Subcutaneous abdominal adipose tissue (tissue), 5 donors: Measurements from ENCODE around the gene STK33.

Experiments used
- H3K27ac ChIP-seq: one replicate; pipeline ENCODE4 v1.7.0; 2013; ENCODE audit warnings: low read depth, mild to moderate bottlenecking, inconsistent platforms, low read length, moderate library complexity
- H3K27me3 ChIP-seq, 5 donors: one replicate each; pipeline ENCODE4 v1.7.0; 2013; ENCODE audit warnings: low read length in 5 of 5, inconsistent platforms in 1 of 5; ENCODE audit not compliant: control insufficient read depth in 5 of 5, insufficient read depth in 4 of 5
- H3K36me3 ChIP-seq, 5 donors: one replicate each; pipeline ENCODE4 v1.7.0; 2013; ENCODE audit warnings: low read length in 5 of 5; ENCODE audit not compliant: control insufficient read depth in 5 of 5, insufficient read depth in 5 of 5
- H3K4me1 ChIP-seq, 5 donors: one replicate each; pipeline ENCODE4 v1.7.0; 2013; ENCODE audit warnings: low read length in 5 of 5, mild to moderate bottlenecking in 3 of 5, moderate library complexity in 1 of 5; ENCODE audit not compliant: control insufficient read depth in 5 of 5, insufficient read depth in 5 of 5
- H3K4me3 ChIP-seq, 5 donors: one replicate each; pipeline ENCODE4 v1.7.0; 2013; ENCODE audit warnings: low read length in 5 of 5, low read depth in 1 of 5
- H3K9ac ChIP-seq, 5 donors: one replicate each; pipeline ENCODE4 v1.7.0; 2013; ENCODE audit warnings: low read length in 5 of 5, mild to moderate bottlenecking in 4 of 5, moderate library complexity in 3 of 5
- H3K9me3 ChIP-seq, 5 donors: one replicate each; pipeline ENCODE4 v1.7.0; 2013; ENCODE audit warnings: low read length in 5 of 5; ENCODE audit not compliant: control insufficient read depth in 5 of 5
- donor health status: healthy.
- donor health status: healthy.
- donor health status: healthy.
- donor health status: healthy.
- donor health status: healthy.

Gene STK33

DNA sequence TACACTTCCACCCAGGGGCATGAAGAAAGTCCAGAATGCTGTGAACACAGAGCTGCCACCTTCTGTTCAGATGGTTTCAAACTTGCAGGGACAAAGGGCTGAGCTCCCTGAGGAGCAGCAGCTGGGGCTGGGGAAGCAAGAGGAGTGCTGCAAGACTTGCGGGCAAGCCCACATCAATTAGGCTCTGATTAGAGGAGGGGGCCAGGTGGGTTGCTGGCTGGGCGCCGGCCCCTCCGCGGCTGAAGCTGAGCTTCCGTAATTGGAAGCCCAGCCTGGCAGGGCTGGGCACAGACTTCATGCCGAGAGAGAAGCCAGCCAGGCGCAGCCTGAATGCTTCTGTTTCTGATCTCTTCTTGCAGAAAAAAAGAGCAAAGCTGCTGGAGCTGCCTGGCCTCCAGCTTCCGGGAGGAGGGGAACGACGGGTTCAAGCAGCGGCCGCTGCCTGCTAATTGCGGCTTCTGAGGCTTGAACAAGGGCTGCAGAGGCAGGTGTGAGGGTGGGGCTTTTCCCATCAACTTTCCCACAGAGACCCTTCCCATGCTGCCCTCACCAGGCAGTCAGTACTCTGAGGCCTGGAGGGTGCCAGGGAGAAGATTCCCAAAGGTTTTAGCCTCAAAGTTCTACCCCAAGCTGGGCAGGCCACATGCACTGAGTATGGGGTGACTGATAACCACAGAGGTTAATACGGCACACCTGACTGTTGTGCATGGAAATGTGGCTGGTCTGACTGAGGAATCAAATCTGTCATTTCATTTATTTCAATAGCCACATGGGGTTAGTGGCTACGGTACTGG is 239.2 kb downstream of the STK33 start:
- peaks cover 0 to 37% (median 29%) of the 10 kb centered on the region in 5 donors for H3K27me3 ChIP-seq
- H3K4me1 ChIP-seq, result peaks cover 0 to 13% (median 8%) of the 10 kb centered on the region in 5 donors
- H3K36me3 ChIP-seq, result no peaks in the 10 kb centered on the region
- no peak overlapping the region for H3K9ac ChIP-seq
- no peaks in the 10 kb centered on the region for H3K9me3 ChIP-seq
- no peak overlapping the region for H3K27ac ChIP-seq
- no peak overlapping the region for H3K4me3 ChIP-seq

DNA sequence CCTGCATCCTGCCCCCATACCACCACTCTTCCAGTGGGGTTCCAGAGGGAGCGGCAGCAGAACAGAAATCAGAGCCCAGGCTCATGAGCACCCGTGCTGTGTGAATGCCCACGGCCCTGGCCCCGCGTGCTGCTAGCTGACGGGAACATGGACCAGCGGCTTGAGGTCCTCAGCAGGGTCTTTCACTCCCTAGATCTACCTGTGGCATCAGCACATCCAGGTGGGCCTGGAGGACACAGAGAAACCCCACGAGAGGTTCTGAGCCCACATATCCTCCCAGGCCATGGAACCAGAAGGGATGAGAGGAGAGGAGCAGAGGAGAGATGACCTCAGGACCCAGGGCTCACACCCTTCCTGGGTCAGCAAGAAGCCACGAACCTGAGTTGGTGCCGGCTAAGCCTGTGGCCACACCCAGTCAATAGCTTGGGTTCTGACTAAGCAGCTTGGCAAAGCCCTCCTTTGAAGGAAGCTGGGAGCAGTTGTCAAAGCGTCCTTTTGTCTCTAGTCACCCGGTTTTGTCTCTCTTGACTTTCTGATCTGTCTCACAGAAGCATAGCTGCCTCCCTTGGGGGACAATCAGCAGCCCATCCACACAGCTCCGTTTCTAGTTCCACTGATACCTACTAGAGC is 241.0 kb downstream of the STK33 start:
- Histone ChIP-seq H3K27me3 (peaks cover 0 to 37% (median 29%) of the 10 kb centered on the region in 5 donors), H3K9ac (no peak overlapping the region), H3K27ac (no peak overlapping the region), H3K4me1 (peaks cover 0 to 13% (median 8%) of the 10 kb centered on the region in 5 donors), H3K9me3 (no peaks in the 10 kb centered on the region), H3K36me3 (no peaks in the 10 kb centered on the region), H3K4me3 (no peak overlapping the region)

DNA sequence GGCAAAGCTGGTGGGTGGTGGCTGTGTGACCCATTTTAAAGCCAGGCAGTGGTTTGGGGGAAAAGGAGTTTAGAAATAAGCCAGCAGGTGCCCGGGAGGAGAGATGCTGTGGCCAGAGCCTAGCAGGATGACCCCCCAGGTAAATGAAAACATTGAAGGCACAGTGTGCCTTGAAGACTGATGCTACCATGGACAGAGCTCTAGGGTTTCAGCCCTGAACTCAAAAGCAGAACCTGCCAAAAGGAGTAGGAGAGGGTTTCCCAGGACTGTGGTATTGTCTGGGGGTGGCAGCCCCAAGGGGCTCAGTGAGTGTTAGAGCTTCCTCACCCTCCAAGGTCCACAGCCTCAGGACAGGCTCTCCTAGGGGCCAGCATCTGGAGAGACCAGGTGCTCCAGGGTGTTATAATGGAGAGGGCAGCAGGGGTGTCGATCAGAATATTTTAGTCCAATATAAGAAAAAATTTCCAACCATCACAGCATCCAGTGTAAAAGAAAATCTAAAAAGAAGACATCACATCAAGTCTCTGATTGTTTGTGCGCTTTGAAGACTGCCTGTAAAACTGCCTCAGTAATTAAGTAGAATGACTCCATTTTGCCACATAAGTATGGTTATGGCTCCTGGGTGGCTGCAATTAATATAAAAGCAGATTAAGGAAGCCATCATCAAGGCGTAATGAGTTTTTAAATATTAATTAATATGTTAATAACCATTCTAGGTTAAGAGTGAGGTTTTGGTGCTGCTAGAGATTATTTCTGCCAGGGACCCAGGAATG is 241.7 kb downstream of the STK33 start:
- Histone ChIP-seq H3K36me3 (no peaks in the 10 kb centered on the region), H3K9me3 (no peaks in the 10 kb centered on the region), H3K9ac (no peak overlapping the region), H3K27me3 (peaks cover 0 to 37% (median 29%) of the 10 kb centered on the region in 5 donors), H3K27ac (no peak overlapping the region), H3K4me1 (peaks cover 0 to 10% (median 6%) of the 10 kb centered on the region in 5 donors), H3K4me3 (no peak overlapping the region)

DNA sequence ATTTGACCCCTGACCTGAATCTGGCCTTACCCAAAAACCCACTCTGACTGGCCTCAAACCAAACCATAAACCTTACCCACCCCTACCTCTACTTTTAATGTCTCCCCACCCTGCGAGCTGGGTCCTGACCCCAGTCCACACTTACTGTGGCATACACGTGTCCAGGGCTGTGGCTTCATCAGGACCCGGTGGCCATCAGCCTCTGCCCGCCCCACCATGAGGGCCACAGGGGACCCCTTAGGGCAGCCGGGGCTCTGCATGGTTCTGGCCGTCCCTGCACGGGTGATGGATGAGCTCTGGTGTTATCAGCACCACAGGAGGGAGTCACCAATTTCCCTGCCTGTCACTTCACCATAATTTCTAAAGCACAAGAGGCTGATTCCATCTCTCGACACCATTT is 242.8 kb downstream of the STK33 start:
- H3K27me3 ChIP-seq, result peaks cover 0 to 37% (median 29%) of the 10 kb centered on the region in 5 donors
- no peak overlapping the region for H3K9ac ChIP-seq
- H3K9me3 ChIP-seq, result no peaks in the 10 kb centered on the region
- peaks cover 0 to 4% (median 0%) of the 10 kb centered on the region in 5 donors for H3K4me1 ChIP-seq
- H3K27ac ChIP-seq, result no peak overlapping the region
- H3K4me3 ChIP-seq, result no peak overlapping the region
- H3K36me3 ChIP-seq, result no peaks in the 10 kb centered on the region

DNA sequence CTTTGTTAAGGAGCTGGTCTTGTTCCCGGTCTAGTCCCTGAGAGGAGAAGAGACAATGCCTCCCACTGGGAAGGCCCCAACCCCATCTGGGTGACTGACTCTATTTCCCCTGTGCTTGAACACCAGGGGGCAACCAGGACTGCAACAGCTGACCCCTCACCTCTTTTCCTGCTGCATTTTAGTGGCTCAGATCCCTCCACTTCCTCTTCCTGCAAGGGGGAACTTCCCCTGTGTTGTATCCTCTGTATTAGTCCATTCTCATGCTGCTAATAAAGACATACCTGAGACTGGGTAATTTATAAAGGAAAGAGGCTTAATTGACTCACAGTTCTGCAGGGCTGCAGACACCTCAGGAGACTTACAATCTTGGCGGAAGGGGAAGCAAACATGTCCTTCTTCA is 246.1 kb downstream of the STK33 start:
- Histone ChIP-seq H3K36me3 (no peaks in the 10 kb centered on the region), H3K9me3 (no peaks in the 10 kb centered on the region), H3K9ac (no peak overlapping the region), H3K4me1 (no peaks in the 10 kb centered on the region), H3K27me3 (peaks cover 0 to 15% (median 13%) of the 10 kb centered on the region in 5 donors), H3K27ac (no peak overlapping the region), H3K4me3 (no peak overlapping the region)

DNA sequence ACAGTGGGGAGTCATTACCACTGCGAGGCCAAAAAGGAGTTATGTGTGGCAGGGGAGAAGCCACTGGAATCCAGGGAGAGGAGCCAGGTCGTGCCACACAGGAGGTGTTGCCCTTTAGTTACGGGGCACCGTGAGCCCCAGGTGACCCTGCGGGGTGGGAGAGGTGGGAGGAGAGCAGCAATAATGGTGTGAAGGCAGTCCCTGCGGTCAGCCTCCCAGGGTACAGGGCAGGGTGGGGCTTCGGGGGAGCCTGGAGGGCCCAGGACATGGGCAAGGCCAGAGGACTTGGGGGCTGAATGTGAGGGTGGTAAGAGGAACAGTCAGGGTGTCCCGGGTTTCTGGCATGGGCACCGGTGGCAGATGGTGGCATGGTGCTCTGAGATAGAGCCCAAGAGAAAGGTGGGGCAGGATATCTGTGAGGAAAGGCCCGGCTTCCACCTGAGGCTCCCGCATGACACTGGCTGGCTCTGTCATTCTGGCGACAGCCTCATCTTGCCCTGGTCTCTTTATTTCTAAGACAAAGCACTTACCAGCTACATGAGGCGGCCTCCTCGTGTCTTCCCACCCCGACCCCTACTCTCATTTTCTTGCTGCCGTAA is 247.8 kb downstream of the STK33 start:
- Histone ChIP-seq H3K4me1 (no peaks in the 10 kb centered on the region), H3K27me3 (peaks cover 0 to 9% (median 7%) of the 10 kb centered on the region in 5 donors), H3K9me3 (no peaks in the 10 kb centered on the region), H3K36me3 (no peaks in the 10 kb centered on the region), H3K9ac (no peak overlapping the region), H3K27ac (no peak overlapping the region), H3K4me3 (no peak overlapping the region)

DNA sequence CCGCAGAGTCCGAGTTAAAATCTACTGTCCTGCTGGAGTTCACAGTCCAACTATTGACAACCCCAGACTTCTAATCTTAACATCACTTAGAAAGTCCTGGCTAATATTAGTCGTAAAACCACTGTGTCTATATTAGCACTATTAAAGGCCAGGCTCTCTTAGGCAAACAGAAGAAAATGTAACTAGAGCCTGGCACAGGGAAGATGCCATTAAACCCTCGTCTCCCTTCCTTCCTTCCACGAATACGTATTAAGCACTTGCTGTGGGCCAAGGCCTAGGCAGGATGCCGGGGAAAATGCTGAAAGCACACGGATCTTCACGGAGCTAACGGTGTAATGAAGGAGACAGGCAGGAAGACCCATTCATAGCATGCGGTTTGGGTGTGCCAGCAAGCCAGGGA is 248.8 kb downstream of the STK33 start:
- H3K9me3 ChIP-seq, result no peaks in the 10 kb centered on the region
- H3K27me3 ChIP-seq, result peaks cover 0 to 3% (median 2%) of the 10 kb centered on the region in 5 donors
- H3K4me1 ChIP-seq, result no peaks in the 10 kb centered on the region
- H3K4me3 ChIP-seq, result no peak overlapping the region
- no peak overlapping the region for H3K9ac ChIP-seq
- H3K27ac ChIP-seq, result no peak overlapping the region
- H3K36me3 ChIP-seq, result no peaks in the 10 kb centered on the region

DNA sequence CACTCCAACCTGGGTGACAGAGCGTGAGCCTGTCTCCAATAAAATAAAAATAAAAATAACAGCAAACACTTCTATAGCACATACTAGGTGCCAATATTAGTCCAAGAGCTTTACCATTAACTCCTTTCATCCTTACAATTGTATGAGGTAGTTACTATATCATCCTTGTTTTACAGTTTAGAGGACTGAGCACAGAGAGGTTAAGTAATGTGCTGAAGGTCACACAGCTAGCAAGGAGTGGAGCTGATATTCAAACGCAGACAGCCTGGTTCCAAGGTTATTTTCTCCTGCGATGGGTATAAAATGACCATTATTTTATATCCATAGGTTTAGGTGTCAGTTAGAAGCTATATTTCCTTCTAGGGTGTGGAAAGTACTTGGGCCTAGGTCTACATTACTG is 249.7 kb downstream of the STK33 start:
- no peak overlapping the region for H3K9ac ChIP-seq
- no peaks in the 10 kb centered on the region for H3K4me1 ChIP-seq
- H3K36me3 ChIP-seq, result no peaks in the 10 kb centered on the region
- H3K27ac ChIP-seq, result no peak overlapping the region
- peaks cover 0 to 6% (median 2%) of the 10 kb centered on the region in 5 donors for H3K27me3 ChIP-seq
- no peaks in the 10 kb centered on the region for H3K9me3 ChIP-seq
- no peak overlapping the region for H3K4me3 ChIP-seq

DNA sequence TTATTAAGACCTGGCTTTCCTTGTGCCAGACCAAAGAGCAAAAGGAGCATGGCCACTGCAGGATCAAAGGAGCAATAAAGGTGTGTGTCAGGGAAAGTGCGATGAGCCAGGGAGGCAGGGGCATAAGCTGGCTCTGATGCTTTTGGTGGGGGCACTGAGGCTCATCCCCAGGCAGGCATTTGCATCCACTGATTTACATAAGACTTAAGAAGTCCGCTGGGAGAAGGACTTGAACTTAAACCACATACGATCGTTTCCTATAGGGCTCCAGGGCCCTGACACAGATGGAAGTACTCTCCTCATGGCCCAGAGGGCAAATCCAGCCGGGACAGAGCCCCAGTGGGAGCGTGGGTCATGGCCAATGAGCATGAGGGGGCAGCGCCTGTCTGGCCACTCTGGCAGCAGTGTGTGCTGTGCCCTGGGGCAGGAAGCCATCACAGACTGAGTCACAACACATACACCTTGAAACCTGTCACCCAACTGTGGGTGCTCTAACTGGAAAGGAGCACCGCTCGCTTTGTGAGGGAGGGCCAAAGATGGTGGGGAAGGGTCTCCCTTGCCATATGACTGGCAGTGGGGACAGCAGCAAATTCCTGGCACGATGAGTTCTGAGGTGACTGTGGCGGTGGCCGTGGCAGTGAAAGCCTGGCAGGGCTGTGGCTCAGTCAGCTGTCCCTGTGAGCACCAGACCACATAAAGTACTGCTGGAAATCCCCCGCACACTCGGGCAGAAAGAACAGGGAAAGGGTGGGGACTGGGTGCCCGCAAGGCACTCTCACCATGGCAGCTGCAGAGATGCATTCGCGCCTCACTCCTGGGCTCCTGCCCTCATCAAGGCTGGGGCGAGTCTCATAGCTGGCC is 251.0 kb downstream of the STK33 start:
- Histone ChIP-seq H3K4me1 (no peaks in the 10 kb centered on the region), H3K27me3 (peaks cover 0 to 7% (median 2%) of the 10 kb centered on the region in 5 donors), H3K9me3 (no peaks in the 10 kb centered on the region), H3K4me3 (no peak overlapping the region), H3K36me3 (no peaks in the 10 kb centered on the region), H3K9ac (no peak overlapping the region), H3K27ac (no peak overlapping the region)
